ENCODE measurements around the gene TNRC6A.
A peak's percentile ranks its signal among the peaks of the same experiment; 100 is the strongest.

The TNRC6A gene

GRCh38 chr16:24731722-24732419 lies 2.4 kb downstream of the TNRC6A start:
- H3K9me2 ChIP-seq (replicated peaks; ENCODE audit: low read depth, low read length): no peaks in the 10 kb centered on the region
- peaks cover 60% of the 10 kb centered on the region for H3K4me1 ChIP-seq (ENCODE audit: insufficient read depth, low read length, poor library complexity, severe bottlenecking)
- no peaks in the 10 kb centered on the region for H3F3A ChIP-seq (ENCODE audit: low read depth)
- peaks cover 4% of the 10 kb centered on the region; the same call in 1 of the 2 replicates for H3K36me3 ChIP-seq (ENCODE audit: insufficient read depth, low read length)
- no peaks in the 10 kb centered on the region for H3K27me3 ChIP-seq (ENCODE audit: insufficient read depth, low read length, poor library complexity, severe bottlenecking)
- peak overlapping the region; percentile 94 for H3K4me3 ChIP-seq (ENCODE audit: low read length, poor library complexity, severe bottlenecking)
- peak overlapping the region; percentile 82 for H3K9ac ChIP-seq (ENCODE audit: low read depth, low read length, poor library complexity, severe bottlenecking)
- TF ChIP-seq EZH2phosphoT487 (IDR thresholded peaks at IDR 0.05; ENCODE audit: borderline replicate concordance) (no peak), CTCF (conservative IDR thresholded peaks at IDR 0.05; ENCODE audit: low read length) (no peak)
- H4K20me1 ChIP-seq (ENCODE audit: insufficient read depth, low read length, poor library complexity, severe bottlenecking): peaks cover 64% of the 10 kb centered on the region
- peak overlapping the region; percentile 82 for H3K4me2 ChIP-seq (ENCODE audit: low read depth, low read length, poor library complexity, severe bottlenecking)
- H3K79me2 ChIP-seq (ENCODE audit: insufficient read depth, low read length): peaks cover 77% of the 10 kb centered on the region
- H2AFZ ChIP-seq (ENCODE audit: low read length): no peak overlapping the region
- H3K9me3 ChIP-seq (ENCODE audit: insufficient read depth, low read depth, low read length): no peaks in the 10 kb centered on the region

DNA sequence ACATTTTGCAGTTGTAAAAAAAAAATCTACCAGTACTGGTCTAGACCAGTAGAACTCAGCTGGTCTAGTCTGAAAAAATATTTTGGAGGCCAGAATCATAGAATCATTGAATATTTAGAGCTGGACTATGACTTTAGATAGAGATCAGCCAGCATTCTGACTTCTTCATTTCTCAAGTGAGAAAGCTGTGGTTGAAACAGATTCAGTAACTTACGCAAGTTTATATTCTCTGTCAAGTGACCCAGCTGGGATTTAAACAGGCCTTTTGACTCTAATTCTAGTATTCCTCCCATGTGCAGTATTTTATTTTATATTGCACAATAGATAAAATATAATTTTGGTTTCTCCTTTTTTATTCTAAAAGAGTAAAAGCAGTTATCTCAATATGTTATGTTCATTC lies 4.9 kb downstream of the TNRC6A start:
- Histone ChIP-seq H3K9me3 (ENCODE audit: insufficient read depth, low read depth, low read length) (no peaks in the 10 kb centered on the region), H3K36me3 (ENCODE audit: insufficient read depth, low read length) (peaks cover 4% of the 10 kb centered on the region), H3K27me3 (ENCODE audit: insufficient read depth, low read length, poor library complexity, severe bottlenecking) (no peaks in the 10 kb centered on the region), H3F3A (ENCODE audit: low read depth) (no peaks in the 10 kb centered on the region), H3K9ac (ENCODE audit: low read depth, low read length, poor library complexity, severe bottlenecking) (no peak overlapping the region), H4K20me1 (ENCODE audit: insufficient read depth, low read length, poor library complexity, severe bottlenecking) (peaks cover 89% of the 10 kb centered on the region), H3K4me1 (ENCODE audit: insufficient read depth, low read length, poor library complexity, severe bottlenecking) (peaks cover 62% of the 10 kb centered on the region), H3K4me2 (ENCODE audit: low read depth, low read length, poor library complexity, severe bottlenecking) (peak overlapping the region; percentile 82), H3K4me3 (ENCODE audit: low read length, poor library complexity, severe bottlenecking) (no peak overlapping the region), H2AFZ (ENCODE audit: low read length) (no peak overlapping the region), H3K79me2 (ENCODE audit: insufficient read depth, low read length) (peaks cover 95% of the 10 kb centered on the region), H3K9me2 (replicated peaks; ENCODE audit: low read depth, low read length) (no peaks in the 10 kb centered on the region)
- no peak for TF ChIP-seq CTCF (conservative IDR thresholded peaks at IDR 0.05; ENCODE audit: low read length)
- TF ChIP-seq EZH2phosphoT487 (IDR thresholded peaks at IDR 0.05; ENCODE audit: borderline replicate concordance): no peak

DNA sequence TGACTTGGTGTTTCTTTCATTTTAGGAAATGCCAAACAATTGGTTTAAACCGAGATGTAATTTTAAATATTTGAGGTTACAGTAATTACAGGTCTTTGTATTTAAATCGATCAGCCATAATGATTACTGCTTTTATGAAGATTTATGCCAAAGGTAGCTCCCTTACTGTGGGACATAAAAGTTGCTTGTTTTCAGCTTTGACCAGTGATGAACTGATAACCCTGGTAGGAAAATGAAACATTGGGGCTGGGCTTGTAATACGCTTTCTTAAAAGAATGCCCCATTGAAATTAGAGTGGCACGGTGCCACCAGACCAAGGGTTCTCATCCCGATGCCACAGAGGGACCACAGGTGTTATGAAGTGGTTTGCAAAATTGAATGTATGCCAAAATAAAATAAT lies 7.3 kb downstream of the TNRC6A start:
- Histone ChIP-seq H3K9me3 (ENCODE audit: insufficient read depth, low read depth, low read length) (no peaks in the 10 kb centered on the region), H3K9ac (ENCODE audit: low read depth, low read length, poor library complexity, severe bottlenecking) (no peak overlapping the region), H3K27me3 (ENCODE audit: insufficient read depth, low read length, poor library complexity, severe bottlenecking) (no peaks in the 10 kb centered on the region), H3K9me2 (replicated peaks; ENCODE audit: low read depth, low read length) (no peaks in the 10 kb centered on the region), H3K4me2 (ENCODE audit: low read depth, low read length, poor library complexity, severe bottlenecking) (peak overlapping the region; percentile 82), H4K20me1 (ENCODE audit: insufficient read depth, low read length, poor library complexity, severe bottlenecking) (peaks cover 96% of the 10 kb centered on the region), H2AFZ (ENCODE audit: low read length) (no peak overlapping the region), H3K4me1 (ENCODE audit: insufficient read depth, low read length, poor library complexity, severe bottlenecking) (peaks cover 62% of the 10 kb centered on the region), H3K4me3 (ENCODE audit: low read length, poor library complexity, severe bottlenecking) (peak overlapping the region; percentile 22), H3F3A (ENCODE audit: low read depth) (no peaks in the 10 kb centered on the region), H3K79me2 (ENCODE audit: insufficient read depth, low read length) (peaks cover 100% of the 10 kb centered on the region), H3K36me3 (ENCODE audit: insufficient read depth, low read length) (peaks cover 5% of the 10 kb centered on the region)
- TF ChIP-seq CTCF (conservative IDR thresholded peaks at IDR 0.05; ENCODE audit: low read length) (no peak), EZH2phosphoT487 (IDR thresholded peaks at IDR 0.05; ENCODE audit: borderline replicate concordance) (no peak)
